Tibial artery (tissue), 4 donors: Measurements from ENCODE around the gene HPGDS.

ENCODE experiments used
- DNase-seq, 2 donors: peaks; one replicate each; pipeline ENCODE4 v3.0.0-alpha.2; 2019
- H3K27ac ChIP-seq, 2 donors: fragments of 200-600 bp; sonication (generic) in 1 of 2; 1 replicate in 1 of 2; 2 replicates in 1 of 2; pipeline ENCODE4 v1.5.1; 2018 to 2019; ENCODE audit warnings: mild to moderate bottlenecking in 1 of 2
- H3K27me3 ChIP-seq, 2 donors: fragments of 200-600 bp; sonication (generic) in 1 of 2; one replicate each; pipeline versions ENCODE4 v1.5.1 to v1.6.0; 2016 to 2019
- H3K36me3 ChIP-seq, 3 donors: fragments of 200-600 bp; sonication (generic) in 2 of 3; one replicate each; pipeline ENCODE4 v1.5.1; 2016 to 2019; ENCODE audit warnings: mild to moderate bottlenecking in 2 of 3
- H3K4me1 ChIP-seq, 4 donors: fragments of 200-600 bp; sonication (generic) in 2 of 4; 1 replicate in 3 of 4; 2 replicates in 1 of 4; pipeline ENCODE4 v1.5.1; 2016 to 2019
- H3K4me3 ChIP-seq, 2 donors: fragments of 200-600 bp; sonication (generic) in 1 of 2; 1 replicate in 1 of 2; 2 replicates in 1 of 2; pipeline ENCODE4 v1.5.1; 2018 to 2019; ENCODE audit warnings: mild to moderate bottlenecking in 2 of 2
- H3K9me3 ChIP-seq, 3 donors: fragments of 200-600 bp; sonication (generic) in 1 of 3; one replicate each; pipeline ENCODE4 v1.5.1; 2016 to 2019
- intact Hi-C: fragments of 100-400 bp; cut with DNase I; formaldehyde crosslinking; loops from one replicate; pipeline ENCODE4 v1.15.0; 2023; ENCODE audit warnings: low total_unique reads
- TF ChIP-seq, protein P1 (sequence below), 2 experiments: fragments of 200-600 bp in 1 of 2; fragments of 450-650 bp in 1 of 2; IDR thresholded peaks; one replicate each; pipeline ENCODE4 v1.5.1; 2017 to 2019; ENCODE audit warnings: antibody characterized with exemption in 2 of 2, mild to moderate bottlenecking in 1 of 2, moderate library complexity in 1 of 2

HPGDS gene

DNA sequence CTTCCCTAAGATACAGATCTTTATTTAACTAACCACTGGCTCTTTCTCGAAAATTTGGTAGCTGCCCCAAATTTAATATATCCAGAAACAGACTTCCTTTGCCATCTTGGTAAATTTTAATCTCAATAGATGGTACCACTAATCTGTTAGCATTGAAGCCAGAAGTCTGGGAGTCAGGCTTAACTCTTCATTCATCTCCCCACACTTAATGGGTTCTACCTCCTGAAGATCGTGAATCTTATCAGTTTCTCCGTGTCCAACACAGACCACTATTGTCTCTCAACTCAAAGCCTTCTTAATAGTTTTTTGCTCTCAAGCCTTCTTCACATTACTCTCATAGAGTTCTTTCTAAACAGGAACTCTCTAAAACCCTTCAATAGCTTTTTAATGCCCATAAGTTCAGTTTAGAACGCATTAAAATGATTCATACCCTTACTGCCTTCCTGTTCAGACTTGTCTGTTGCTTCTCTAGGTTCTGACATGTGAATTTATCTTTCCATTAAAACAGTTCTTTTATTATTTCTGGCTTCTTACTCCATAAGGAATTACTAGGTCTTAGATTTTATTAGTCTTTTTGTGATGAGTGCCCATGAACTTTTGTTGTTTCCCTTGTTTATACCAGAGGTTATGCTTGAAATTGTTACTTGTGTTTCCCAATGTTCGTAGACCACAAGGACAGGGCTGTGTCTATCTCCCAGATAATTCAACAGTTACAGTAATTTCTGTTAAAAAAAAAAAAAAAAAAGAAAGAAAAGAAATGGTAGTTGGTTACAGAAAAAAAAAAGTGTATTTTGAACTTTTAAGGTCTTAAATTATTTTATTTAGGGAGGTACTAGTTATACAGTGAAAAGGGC lies 80.2 kb downstream of the HPGDS start:
- no peaks in the 10 kb centered on the region for H3K9me3 ChIP-seq
- H3K27ac ChIP-seq: no peak overlapping the region
- TF ChIP-seq, protein P1, sequence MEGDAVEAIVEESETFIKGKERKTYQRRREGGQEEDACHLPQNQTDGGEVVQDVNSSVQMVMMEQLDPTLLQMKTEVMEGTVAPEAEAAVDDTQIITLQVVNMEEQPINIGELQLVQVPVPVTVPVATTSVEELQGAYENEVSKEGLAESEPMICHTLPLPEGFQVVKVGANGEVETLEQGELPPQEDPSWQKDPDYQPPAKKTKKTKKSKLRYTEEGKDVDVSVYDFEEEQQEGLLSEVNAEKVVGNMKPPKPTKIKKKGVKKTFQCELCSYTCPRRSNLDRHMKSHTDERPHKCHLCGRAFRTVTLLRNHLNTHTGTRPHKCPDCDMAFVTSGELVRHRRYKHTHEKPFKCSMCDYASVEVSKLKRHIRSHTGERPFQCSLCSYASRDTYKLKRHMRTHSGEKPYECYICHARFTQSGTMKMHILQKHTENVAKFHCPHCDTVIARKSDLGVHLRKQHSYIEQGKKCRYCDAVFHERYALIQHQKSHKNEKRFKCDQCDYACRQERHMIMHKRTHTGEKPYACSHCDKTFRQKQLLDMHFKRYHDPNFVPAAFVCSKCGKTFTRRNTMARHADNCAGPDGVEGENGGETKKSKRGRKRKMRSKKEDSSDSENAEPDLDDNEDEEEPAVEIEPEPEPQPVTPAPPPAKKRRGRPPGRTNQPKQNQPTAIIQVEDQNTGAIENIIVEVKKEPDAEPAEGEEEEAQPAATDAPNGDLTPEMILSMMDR (IDR thresholded peaks at IDR 0.05): no peak
- no peaks in the 10 kb centered on the region for H3K4me1 ChIP-seq
- H3K4me3 ChIP-seq: no peak overlapping the region
- no peaks in the 10 kb centered on the region for H3K27me3 ChIP-seq
- intact Hi-C loops: no loop called here
- no peak for DNase-seq
- peaks cover 0 to 8% (median 7%) of the 10 kb centered on the region in 3 donors for H3K36me3 ChIP-seq

DNA sequence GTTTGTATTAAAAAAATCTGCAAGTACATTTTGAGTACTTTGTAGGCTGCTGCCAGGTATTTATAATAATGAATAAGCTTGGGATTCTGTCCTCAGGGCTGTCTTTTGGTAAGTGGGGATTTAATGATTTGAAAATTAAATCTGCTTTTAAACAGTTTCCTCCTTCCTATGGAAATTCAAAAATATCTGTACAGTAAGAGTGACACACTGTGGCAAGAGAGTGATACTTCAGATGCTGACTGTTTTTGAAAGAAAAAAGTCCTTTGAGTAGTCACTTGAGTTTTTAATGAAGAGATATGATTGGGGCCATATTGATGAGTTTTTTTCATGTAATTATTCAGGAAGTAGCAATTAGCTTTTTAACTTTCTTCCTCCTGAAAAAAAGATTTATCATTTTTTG lies 85.8 kb downstream of the HPGDS start:
- peaks cover 20 to 31% (median 24%) of the 10 kb centered on the region in 3 donors for H3K36me3 ChIP-seq
- TF ChIP-seq, protein P1 (IDR thresholded peaks at IDR 0.05): no peak
- no peaks in the 10 kb centered on the region for H3K4me1 ChIP-seq
- no peaks in the 10 kb centered on the region for H3K27me3 ChIP-seq
- DNase-seq: no peak
- no peaks in the 10 kb centered on the region for H3K9me3 ChIP-seq
- no peak overlapping the region for H3K27ac ChIP-seq
- intact Hi-C loops: no loop called here
- no peak overlapping the region for H3K4me3 ChIP-seq

DNA sequence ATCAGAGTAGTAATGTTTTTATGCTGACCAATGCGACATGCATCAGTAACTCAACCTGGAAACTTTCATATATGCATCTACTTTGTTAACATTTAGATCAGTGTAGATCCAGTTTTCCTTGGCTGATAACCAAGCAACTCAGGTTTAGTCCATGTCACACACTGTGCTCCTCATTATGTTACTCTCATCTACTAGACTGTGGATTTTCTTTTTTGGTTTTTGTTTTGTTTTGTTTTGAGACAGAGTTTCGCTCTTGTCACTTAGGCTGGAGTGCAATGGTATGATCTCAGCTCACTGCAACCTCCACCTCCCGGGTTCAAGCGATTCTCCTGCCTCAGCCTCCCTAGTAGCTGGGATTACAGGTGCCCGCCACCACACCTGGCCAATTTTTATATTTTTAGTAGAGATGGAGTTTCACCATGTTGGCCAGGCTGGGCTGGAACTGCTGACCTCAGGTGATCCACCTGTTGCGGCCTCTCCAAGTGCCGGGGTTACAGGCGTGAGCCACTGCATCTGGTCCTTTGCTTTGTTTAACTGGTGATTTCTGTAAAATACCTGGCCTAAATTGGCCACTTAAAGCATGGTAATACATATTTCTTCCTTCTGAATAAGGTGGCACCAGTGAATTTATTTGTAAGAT lies 86.4 kb downstream of the HPGDS start:
- intact Hi-C loops: no loop called here
- H3K36me3 ChIP-seq: peaks cover 17 to 31% (median 29%) of the 10 kb centered on the region in 3 donors
- H3K4me3 ChIP-seq: no peak overlapping the region
- H3K4me1 ChIP-seq: no peaks in the 10 kb centered on the region
- TF ChIP-seq, protein P1 (IDR thresholded peaks at IDR 0.05): no peak
- H3K27me3 ChIP-seq: no peaks in the 10 kb centered on the region
- no peaks in the 10 kb centered on the region for H3K9me3 ChIP-seq
- no peak for DNase-seq
- no peak overlapping the region for H3K27ac ChIP-seq

DNA sequence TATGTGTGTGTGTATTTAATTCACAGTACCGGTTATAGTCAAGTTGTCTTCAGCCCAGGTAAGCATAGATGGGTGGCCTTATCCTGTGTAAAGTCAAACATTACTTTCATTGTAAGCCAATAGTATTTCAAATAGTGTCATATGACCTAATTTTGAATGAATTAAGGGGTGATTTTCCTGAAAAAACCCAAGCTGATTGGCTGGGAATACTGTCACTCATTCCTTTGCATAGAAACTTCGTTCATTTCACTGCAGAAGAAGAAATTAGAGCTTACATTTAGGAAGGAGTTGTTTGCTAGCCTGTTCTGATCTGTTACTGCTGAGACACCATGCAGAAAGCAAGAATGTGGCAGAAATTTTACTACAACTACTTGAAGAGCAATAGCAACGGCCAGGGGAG lies 89.6 kb downstream of the HPGDS start:
- TF ChIP-seq, protein P1 (IDR thresholded peaks at IDR 0.05): no peak
- Histone ChIP-seq H3K4me1 (no peaks in the 10 kb centered on the region), H3K4me3 (no peak overlapping the region), H3K27me3 (no peaks in the 10 kb centered on the region), H3K9me3 (no peaks in the 10 kb centered on the region), H3K36me3 (peaks cover 29 to 50% (median 35%) of the 10 kb centered on the region in 3 donors), H3K27ac (no peak overlapping the region)
- intact Hi-C loops: no loop called here
- no peak for DNase-seq

DNA sequence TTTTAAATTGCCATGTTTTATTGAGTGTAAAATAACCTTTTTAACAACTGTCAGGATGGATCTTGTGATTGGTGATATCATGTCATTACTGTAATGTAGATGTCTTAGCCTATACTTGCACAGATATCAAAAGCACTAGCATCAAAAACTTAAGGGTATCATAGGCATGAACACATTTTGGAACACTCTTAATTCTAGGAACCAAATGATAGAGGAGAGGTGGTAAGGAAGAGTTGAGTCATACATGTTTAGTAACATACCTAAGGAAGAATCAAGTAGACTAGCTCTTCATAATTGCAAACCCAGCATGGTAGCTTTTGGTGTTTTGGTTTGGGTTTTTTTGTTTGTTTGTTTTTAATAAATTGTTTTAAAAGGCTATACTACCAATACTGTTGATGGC lies 91.5 kb downstream of the HPGDS start:
- Histone ChIP-seq H3K4me1 (no peaks in the 10 kb centered on the region), H3K9me3 (no peaks in the 10 kb centered on the region), H3K36me3 (peaks cover 27 to 50% (median 35%) of the 10 kb centered on the region in 3 donors), H3K27ac (no peak overlapping the region), H3K4me3 (no peak overlapping the region), H3K27me3 (no peaks in the 10 kb centered on the region)
- TF ChIP-seq, protein P1 (IDR thresholded peaks at IDR 0.05): no peak
- intact Hi-C loops: no loop called here
- DNase-seq: no peak
